Measurements from ENCODE around the gene TFB2M.
A peak's percentile ranks its signal among the peaks of the same experiment; 100 is the strongest.

The TFB2M gene

GRCh38 chr1:246511203-246511602 lies 54.9 kb downstream of the TFB2M start:
- no peak for DNase-seq

- no peak for DNase-seq
Observed at GRCh38 chr1:246510147-246511030, 55.7 kb downstream of the TFB2M start.

- no peak for DNase-seq
Observed at GRCh38 chr1:246508897-246509688, 57.0 kb downstream of the TFB2M start.

- DNase-seq, result peak; percentile 4 to 18
Observed at GRCh38 chr1:246506674-246507481, 59.2 kb downstream of the TFB2M start, which contains the start of gene SMYD3. TSS of gene SMYD3 (minus strand) at chr1:246507279.

GRCh38 chr1:246506367-246506673 lies 59.7 kb downstream of the TFB2M start:
- no peak for DNase-seq

GRCh38 chr1:246503341-246503740 lies 62.7 kb downstream of the TFB2M start:
- DNase-seq, result no peak

GRCh38 chr1:246497331-246497915 lies 68.6 kb downstream of the TFB2M start:
- DNase-seq, result peak in 1 of 2 experiments; percentile 6

- peak in 1 of 2 experiments; percentile 5 for DNase-seq
Observed at GRCh38 chr1:246492611-246493245, 73.3 kb downstream of the TFB2M start.

GRCh38 chr1:246491551-246492053 lies 74.5 kb downstream of the TFB2M start:
- DNase-seq, result no peak

Measured in NCI-H187 (cell line).